ENCODE data around the gene HEPACAM. TPM values are rescaled to one million over a fixed set of nuclear protein-coding genes. Genes with fewer than 3 reads are reported as not detected.

The HEPACAM gene
- total RNA-seq, 1 donor from 2014 or later: not detected

GRCh38 chr11:124886978-124887666, 48.7 kb downstream of the HEPACAM start:
- Mint-ChIP-seq H3K36me3 (ENCODE audit: low read depth, unreplicated experiment) (peaks cover 2% of the 10 kb centered on the region), H3K4me1 (ENCODE audit: low read depth, unreplicated experiment) (peaks cover 18% of the 10 kb centered on the region), H3K4me3 (ENCODE audit: unreplicated experiment) (no peak overlapping the region), H3K27ac (ENCODE audit: unreplicated experiment) (no peak overlapping the region), H3K9me3 (ENCODE audit: unreplicated experiment) (peaks cover 2% of the 10 kb centered on the region), H3K27me3 (ENCODE audit: low read depth, unreplicated experiment) (peaks cover 33% of the 10 kb centered on the region)
- no peaks in the 10 kb centered on the region for H3K9me3 ChIP-seq (ENCODE audit: insufficient read depth, low read depth, low read length)
- no peak overlapping the region for H3K27ac ChIP-seq (ENCODE audit: low read depth, low read length)
- peaks cover 9% of the 10 kb centered on the region for H3K4me1 ChIP-seq (ENCODE audit: insufficient read depth, low read length)
- no peak for TF ChIP-seq EZH2 (IDR thresholded peaks at IDR 0.05; ENCODE audit: insufficient read depth, low read length)
- TF ChIP-seq CTCF (IDR thresholded peaks at IDR 0.05; ENCODE audit: insufficient read depth, low read depth, low read length): no peak
- no peaks in the 10 kb centered on the region for H3K79me2 ChIP-seq (ENCODE audit: insufficient read depth, low read length)
- H3K27me3 ChIP-seq (ENCODE audit: insufficient read depth, low read length): no peaks in the 10 kb centered on the region
- H3K4me2 ChIP-seq (ENCODE audit: low read length): no peak overlapping the region
- H3K9ac ChIP-seq (ENCODE audit: low read length): no peak overlapping the region
- no peaks in the 10 kb centered on the region for H4K20me1 ChIP-seq (ENCODE audit: insufficient read depth, low read length)
- DNase-seq (ENCODE audit: low read depth) (no peak), FAIRE-seq (no peak)
- no peak overlapping the region for H2AFZ ChIP-seq (ENCODE audit: low read depth, low read length)
- no peak overlapping the region for H3K4me3 ChIP-seq (ENCODE audit: insufficient read depth, low read depth, low read length)
- H3K36me3 ChIP-seq (ENCODE audit: insufficient read depth, low read length): no peaks in the 10 kb centered on the region

DNA sequence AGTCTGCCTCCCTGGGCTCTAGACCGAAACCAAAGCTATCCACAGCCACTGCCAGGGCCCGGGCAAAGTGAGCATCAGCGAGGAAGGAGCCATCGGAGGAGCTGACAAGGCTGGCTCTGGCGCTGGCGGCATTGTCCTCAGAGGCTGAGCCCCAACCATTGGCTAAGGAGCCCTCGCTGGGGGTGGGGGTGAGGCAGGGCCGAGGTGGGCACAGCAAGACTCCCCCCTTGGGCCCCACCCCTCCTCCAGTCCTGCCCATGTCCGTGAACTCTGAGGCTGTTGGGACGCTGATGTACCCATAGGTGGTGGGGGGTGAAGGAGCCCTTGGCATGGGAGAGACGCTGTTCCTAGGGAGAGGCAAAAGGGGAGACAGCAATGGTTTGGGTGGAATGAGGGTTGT, 49.4 kb downstream of the HEPACAM start:
- peaks cover 2% of the 10 kb centered on the region for H3K36me3 Mint-ChIP-seq (ENCODE audit: low read depth, unreplicated experiment)
- H3K27ac ChIP-seq (ENCODE audit: low read depth, low read length): no peak overlapping the region
- no peak overlapping the region for H2AFZ ChIP-seq (ENCODE audit: low read depth, low read length)
- no peak overlapping the region for H3K4me3 ChIP-seq (ENCODE audit: insufficient read depth, low read depth, low read length)
- no peak overlapping the region for H3K4me3 Mint-ChIP-seq (ENCODE audit: unreplicated experiment)
- no peak overlapping the region for H3K9ac ChIP-seq (ENCODE audit: low read length)
- peaks cover 19% of the 10 kb centered on the region for H3K4me1 Mint-ChIP-seq (ENCODE audit: low read depth, unreplicated experiment)
- peaks cover 28% of the 10 kb centered on the region for H3K27me3 Mint-ChIP-seq (ENCODE audit: low read depth, unreplicated experiment)
- H3K79me2 ChIP-seq (ENCODE audit: insufficient read depth, low read length): no peaks in the 10 kb centered on the region
- no peaks in the 10 kb centered on the region for H3K36me3 ChIP-seq (ENCODE audit: insufficient read depth, low read length)
- TF ChIP-seq EZH2 (IDR thresholded peaks at IDR 0.05; ENCODE audit: insufficient read depth, low read length) (no peak), CTCF (IDR thresholded peaks at IDR 0.05; ENCODE audit: insufficient read depth, low read depth, low read length) (no peak)
- H3K4me1 ChIP-seq (ENCODE audit: insufficient read depth, low read length): peaks cover 10% of the 10 kb centered on the region
- H3K4me2 ChIP-seq (ENCODE audit: low read length): no peak overlapping the region
- no peak overlapping the region for H3K27ac Mint-ChIP-seq (ENCODE audit: unreplicated experiment)
- H4K20me1 ChIP-seq (ENCODE audit: insufficient read depth, low read length): no peaks in the 10 kb centered on the region
- peaks cover 2% of the 10 kb centered on the region for H3K9me3 Mint-ChIP-seq (ENCODE audit: unreplicated experiment)
- no peaks in the 10 kb centered on the region for H3K9me3 ChIP-seq (ENCODE audit: insufficient read depth, low read depth, low read length)
- DNase-seq (ENCODE audit: low read depth): no peak
- FAIRE-seq: no peak
- no peaks in the 10 kb centered on the region for H3K27me3 ChIP-seq (ENCODE audit: insufficient read depth, low read length)

GRCh38 chr11:124884869-124885479, 50.9 kb downstream of the HEPACAM start:
- Histone ChIP-seq H3K79me2 (ENCODE audit: insufficient read depth, low read length) (no peaks in the 10 kb centered on the region), H3K4me2 (ENCODE audit: low read length) (no peak overlapping the region), H4K20me1 (ENCODE audit: insufficient read depth, low read length) (no peaks in the 10 kb centered on the region), H3K27me3 (ENCODE audit: insufficient read depth, low read length) (no peaks in the 10 kb centered on the region), H3K36me3 (ENCODE audit: insufficient read depth, low read length) (no peaks in the 10 kb centered on the region), H3K4me1 (ENCODE audit: insufficient read depth, low read length) (peaks cover 10% of the 10 kb centered on the region), H2AFZ (ENCODE audit: low read depth, low read length) (no peak overlapping the region), H3K9me3 (ENCODE audit: insufficient read depth, low read depth, low read length) (no peaks in the 10 kb centered on the region), H3K4me3 (ENCODE audit: insufficient read depth, low read depth, low read length) (no peak overlapping the region), H3K27ac (ENCODE audit: low read depth, low read length) (no peak overlapping the region), H3K9ac (ENCODE audit: low read length) (no peak overlapping the region)
- peaks cover 27% of the 10 kb centered on the region for H3K27me3 Mint-ChIP-seq (ENCODE audit: low read depth, unreplicated experiment)
- FAIRE-seq (no peak), DNase-seq (ENCODE audit: low read depth) (no peak)
- H3K27ac Mint-ChIP-seq (ENCODE audit: unreplicated experiment): no peak overlapping the region
- TF ChIP-seq EZH2 (IDR thresholded peaks at IDR 0.05; ENCODE audit: insufficient read depth, low read length) (no peak), CTCF (IDR thresholded peaks at IDR 0.05; ENCODE audit: insufficient read depth, low read depth, low read length) (no peak)
- no peak overlapping the region for H3K4me3 Mint-ChIP-seq (ENCODE audit: unreplicated experiment)
- peaks cover 2% of the 10 kb centered on the region for H3K9me3 Mint-ChIP-seq (ENCODE audit: unreplicated experiment)
- H3K36me3 Mint-ChIP-seq (ENCODE audit: low read depth, unreplicated experiment): peaks cover 2% of the 10 kb centered on the region
- peaks cover 16% of the 10 kb centered on the region for H3K4me1 Mint-ChIP-seq (ENCODE audit: low read depth, unreplicated experiment)
